ENCODE results near the gene IYD.

DNA sequence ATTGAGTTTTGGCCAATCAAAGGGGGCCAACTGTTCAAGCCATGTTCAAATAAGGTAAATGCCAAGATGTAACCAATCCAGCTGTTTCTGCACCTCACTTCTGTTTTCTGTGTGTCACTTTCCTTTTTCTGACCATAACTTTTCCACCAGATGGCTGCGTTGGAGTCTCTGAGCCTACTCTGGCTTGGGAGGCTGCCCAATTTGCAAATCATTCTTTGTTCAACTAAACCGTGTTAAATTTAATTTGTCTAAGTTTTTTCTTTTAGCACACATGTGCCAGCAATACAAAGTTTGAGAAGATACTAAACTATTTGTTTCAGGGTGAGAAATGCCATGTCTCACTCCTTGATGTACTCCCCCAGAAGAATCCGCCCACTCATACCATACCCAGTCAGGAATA lies 52.1 kb downstream of the IYD start:
- TF ChIP-seq, protein P1, sequence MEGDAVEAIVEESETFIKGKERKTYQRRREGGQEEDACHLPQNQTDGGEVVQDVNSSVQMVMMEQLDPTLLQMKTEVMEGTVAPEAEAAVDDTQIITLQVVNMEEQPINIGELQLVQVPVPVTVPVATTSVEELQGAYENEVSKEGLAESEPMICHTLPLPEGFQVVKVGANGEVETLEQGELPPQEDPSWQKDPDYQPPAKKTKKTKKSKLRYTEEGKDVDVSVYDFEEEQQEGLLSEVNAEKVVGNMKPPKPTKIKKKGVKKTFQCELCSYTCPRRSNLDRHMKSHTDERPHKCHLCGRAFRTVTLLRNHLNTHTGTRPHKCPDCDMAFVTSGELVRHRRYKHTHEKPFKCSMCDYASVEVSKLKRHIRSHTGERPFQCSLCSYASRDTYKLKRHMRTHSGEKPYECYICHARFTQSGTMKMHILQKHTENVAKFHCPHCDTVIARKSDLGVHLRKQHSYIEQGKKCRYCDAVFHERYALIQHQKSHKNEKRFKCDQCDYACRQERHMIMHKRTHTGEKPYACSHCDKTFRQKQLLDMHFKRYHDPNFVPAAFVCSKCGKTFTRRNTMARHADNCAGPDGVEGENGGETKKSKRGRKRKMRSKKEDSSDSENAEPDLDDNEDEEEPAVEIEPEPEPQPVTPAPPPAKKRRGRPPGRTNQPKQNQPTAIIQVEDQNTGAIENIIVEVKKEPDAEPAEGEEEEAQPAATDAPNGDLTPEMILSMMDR (IDR thresholded peaks at IDR 0.05 in 8 of 11, conservative IDR thresholded peaks at IDR 0.05 in 3 of 11): no peak
- no peak for TF ChIP-seq POLR2A (IDR thresholded peaks at IDR 0.05)
